ENCODE measurements around the gene MEAK7. TPM values are rescaled to one million over a fixed set of nuclear protein-coding genes. Genes with fewer than 3 reads are reported as not detected.

MEAK7 gene
- total RNA-seq, 1 donor from 2014 or later = 28.5 TPM

GRCh38 chr16:84479716-84480450 lies 24.6 kb downstream of the MEAK7 start:
- Histone ChIP-seq H3K27ac (no peak overlapping the region), H3K4me3 (no peak overlapping the region), H3K9me3 (no peaks in the 10 kb centered on the region), H3K27me3 (no peaks in the 10 kb centered on the region), H3K36me3 (peaks cover 0 to 24% of the 10 kb centered on the region in 2 donors), H3K4me1 (peaks cover 3% of the 10 kb centered on the region)
- peak in 1 of 2 donors; percentile 64 for DNase-seq (ENCODE audit: extremely low spot score in 2 of 2)
- no peak for TF ChIP-seq POLR2A (IDR thresholded peaks at IDR 0.05)
- no peak for TF ChIP-seq POLR2AphosphoS5 (IDR thresholded peaks at IDR 0.05; ENCODE audit: insufficient read depth in 1 of 2, low read depth in 1 of 2)
- no peak for TF ChIP-seq CTCF (IDR thresholded peaks at IDR 0.05)
- intact Hi-C loops (cut with DNase I) = loop anchor here (5.0 to 10.0 kb wide), 2 partner anchors 203 to 515 kb away; partner anchors contain the start of gene NECAB2

- H3K27ac ChIP-seq = no peak overlapping the region
- H3K27me3 ChIP-seq = no peaks in the 10 kb centered on the region
- H3K4me3 ChIP-seq = no peak overlapping the region
- TF ChIP-seq POLR2AphosphoS5 (IDR thresholded peaks at IDR 0.05; ENCODE audit: insufficient read depth in 1 of 2, low read depth in 1 of 2) (peak in 1 of 2 donors; percentile 16), CTCF (IDR thresholded peaks at IDR 0.05) (no peak)
- no peaks in the 10 kb centered on the region for H3K4me1 ChIP-seq
- no peaks in the 10 kb centered on the region for H3K9me3 ChIP-seq
- peaks cover 0 to 19% of the 10 kb centered on the region in 2 donors for H3K36me3 ChIP-seq
- intact Hi-C loops (cut with DNase I) = no loop called here
- DNase-seq (ENCODE audit: extremely low spot score in 2 of 2) = peak in 1 of 2 donors; percentile 55
Observed at GRCh38 chr16:84478172-84478947, 26.1 kb downstream of the MEAK7 start.

DNA sequence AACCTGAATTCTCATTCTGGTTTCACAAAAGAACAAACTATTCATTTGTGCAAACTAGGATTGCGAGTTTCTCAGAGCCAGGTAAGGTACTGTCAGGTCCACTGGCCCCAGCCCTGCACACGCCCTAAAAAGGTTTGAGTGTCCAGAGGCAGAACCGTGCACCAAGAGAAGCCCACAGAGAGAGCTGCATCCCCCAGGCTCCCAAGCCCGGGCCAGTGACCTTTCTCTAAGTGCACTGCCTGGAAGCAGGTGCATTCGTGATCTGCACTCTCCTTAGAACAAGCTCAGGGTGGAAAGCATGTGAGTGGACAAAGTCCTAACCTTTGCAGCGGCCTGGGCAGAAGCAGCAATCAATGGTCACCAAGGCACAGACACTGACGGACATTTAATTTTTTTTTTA lies 26.8 kb downstream of the MEAK7 start:
- intact Hi-C loops (cut with DNase I) = no loop called here
- DNase-seq (ENCODE audit: extremely low spot score in 2 of 2) = peak in 1 of 2 donors; percentile 31
- no peaks in the 10 kb centered on the region for H3K27me3 ChIP-seq
- no peaks in the 10 kb centered on the region for H3K4me1 ChIP-seq
- peaks cover 0 to 15% of the 10 kb centered on the region in 2 donors for H3K36me3 ChIP-seq
- no peak overlapping the region for H3K27ac ChIP-seq
- TF ChIP-seq POLR2A (IDR thresholded peaks at IDR 0.05) = no peak
- no peak for TF ChIP-seq CTCF (IDR thresholded peaks at IDR 0.05)
- TF ChIP-seq POLR2AphosphoS5 (IDR thresholded peaks at IDR 0.05; ENCODE audit: insufficient read depth in 1 of 2, low read depth in 1 of 2) = no peak
- no peaks in the 10 kb centered on the region for H3K9me3 ChIP-seq
- no peak overlapping the region for H3K4me3 ChIP-seq

GRCh38 chr16:84476401-84476800 lies 28.1 kb downstream of the MEAK7 start:
- Histone ChIP-seq H3K36me3 (peaks cover 0 to 14% of the 10 kb centered on the region in 2 donors), H3K27ac (no peak overlapping the region), H3K4me3 (no peak overlapping the region), H3K9me3 (no peaks in the 10 kb centered on the region), H3K4me1 (no peaks in the 10 kb centered on the region), H3K27me3 (no peaks in the 10 kb centered on the region)
- DNase-seq (ENCODE audit: extremely low spot score in 2 of 2) = peak in 1 of 2 donors; percentile 49
- intact Hi-C loops (cut with DNase I) = no loop called here
- TF ChIP-seq CTCF (IDR thresholded peaks at IDR 0.05) = no peak
